ENCODE measurements around the gene PLA2R1.

GRCh38 chr2:160109939-160110673 is 47.7 kb upstream of the PLA2R1 start:
- TF ChIP-seq CTCF (IDR thresholded peaks at IDR 0.05), result peak; percentile 71 to 79 (median 76)
- TF ChIP-seq POLR2A (IDR thresholded peaks at IDR 0.05), result no peak

Data from transverse colon (tissue), 3 donors.